ES-I3 (cell line): ENCODE results near the gene ZNF423.

Source experiments
- H3K36me3 ChIP-seq: 2 replicates; pipeline ENCODE4 v1.6.1; 2013; ENCODE audit warnings: mild to moderate bottlenecking, low read length, control low read depth, moderate library complexity; ENCODE audit not compliant: insufficient read depth
- H3K4me1 ChIP-seq: 2 replicates; pipeline ENCODE4 v1.6.1; 2013; ENCODE audit warnings: mild to moderate bottlenecking, control low read depth, low read length; ENCODE audit not compliant: insufficient read depth
- H3K9ac ChIP-seq: 2 replicates; pipeline ENCODE4 v1.6.1; 2013; ENCODE audit warnings: low read depth, mild to moderate bottlenecking, low read length, moderate library complexity
- H3K9me3 ChIP-seq: 2 replicates; pipeline ENCODE4 v1.6.1; 2013; ENCODE audit warnings: mild to moderate bottlenecking, low read length, moderate library complexity; ENCODE audit not compliant: control insufficient read depth, insufficient read depth

Gene ZNF423

GRCh38 chr16:49855822-49856671 is at the start of gene ZNF423:
TSS of gene ZNF423 (minus strand) at chr16:49856112. CDS start at chr16:49855774, 338 bp downstream.
- Histone ChIP-seq H3K9me3 (no peaks in the 10 kb centered on the region), H3K9ac (peak within 1 kb of the TSS; percentile 77), H3K36me3 (0 out of 2 replicates have a peak, but pooled peaks cover 3% of the 10 kb centered on the region), H3K4me1 (peaks cover 25% of the 10 kb centered on the region)

GRCh38 chr16:49904348-49905062 is 48.6 kb upstream of the ZNF423 start:
- Histone ChIP-seq H3K9me3 (no peaks in the 10 kb centered on the region), H3K4me1 (no peaks in the 10 kb centered on the region), H3K9ac (no peak overlapping the region), H3K36me3 (no peaks in the 10 kb centered on the region)

GRCh38 chr16:49902908-49903307 is 47.0 kb upstream of the ZNF423 start:
- Histone ChIP-seq H3K36me3 (no peaks in the 10 kb centered on the region), H3K9ac (no peak overlapping the region)

GRCh38 chr16:49901711-49902110 is 45.8 kb upstream of the ZNF423 start:
- Histone ChIP-seq H3K9ac (no peak overlapping the region), H3K4me1 (no peaks in the 10 kb centered on the region), H3K36me3 (no peaks in the 10 kb centered on the region), H3K9me3 (no peaks in the 10 kb centered on the region)

More at GRCh38 chr16:49902908-49903307, 47.0 kb upstream of the ZNF423 start:
- Histone ChIP-seq H3K9me3 (no peaks in the 10 kb centered on the region), H3K4me1 (no peaks in the 10 kb centered on the region)

- H3K36me3 ChIP-seq = no peaks in the 10 kb centered on the region
- H3K9me3 ChIP-seq = no peaks in the 10 kb centered on the region
- H3K4me1 ChIP-seq = no peaks in the 10 kb centered on the region
- no peak overlapping the region for H3K9ac ChIP-seq
These were observed 45.0 kb upstream of the ZNF423 start for GRCh38 chr16:49900875-49901274.

- Histone ChIP-seq H3K36me3 (no peaks in the 10 kb centered on the region), H3K9me3 (no peaks in the 10 kb centered on the region), H3K9ac (no peak overlapping the region), H3K4me1 (no peaks in the 10 kb centered on the region)
These were observed 44.2 kb upstream of the ZNF423 start for GRCh38 chr16:49899991-49900695.

- H3K9ac ChIP-seq = no peak overlapping the region
- no peaks in the 10 kb centered on the region for H3K36me3 ChIP-seq
- H3K9me3 ChIP-seq = no peaks in the 10 kb centered on the region
- H3K4me1 ChIP-seq = no peaks in the 10 kb centered on the region
These were observed 40.6 kb upstream of the ZNF423 start for GRCh38 chr16:49896447-49896964.

- H3K9me3 ChIP-seq = no peaks in the 10 kb centered on the region
- H3K9ac ChIP-seq = no peak overlapping the region
- no peaks in the 10 kb centered on the region for H3K36me3 ChIP-seq
- no peaks in the 10 kb centered on the region; the same call in 1 of the 2 replicates for H3K4me1 ChIP-seq
These were observed 35.0 kb upstream of the ZNF423 start for GRCh38 chr16:49890876-49891275.

GRCh38 chr16:49889725-49890397 is 33.9 kb upstream of the ZNF423 start:
- Histone ChIP-seq H3K36me3 (no peaks in the 10 kb centered on the region), H3K9ac (no peak overlapping the region), H3K4me1 (no peaks in the 10 kb centered on the region; the same call in 1 of the 2 replicates), H3K9me3 (no peaks in the 10 kb centered on the region)

GRCh38 chr16:49886554-49887094 is 30.7 kb upstream of the ZNF423 start:
- H3K4me1 ChIP-seq = no peaks in the 10 kb centered on the region; the same call in 1 of the 2 replicates
- no peak overlapping the region for H3K9ac ChIP-seq
- no peaks in the 10 kb centered on the region for H3K9me3 ChIP-seq
- no peaks in the 10 kb centered on the region for H3K36me3 ChIP-seq

- Histone ChIP-seq H3K4me1 (no peaks in the 10 kb centered on the region), H3K36me3 (no peaks in the 10 kb centered on the region), H3K9me3 (no peaks in the 10 kb centered on the region), H3K9ac (no peak overlapping the region)
These were observed 28.4 kb upstream of the ZNF423 start for GRCh38 chr16:49884033-49885015.

GRCh38 chr16:49883076-49884014 is 27.4 kb upstream of the ZNF423 start:
- Histone ChIP-seq H3K36me3 (no peaks in the 10 kb centered on the region), H3K9me3 (no peaks in the 10 kb centered on the region), H3K9ac (no peak overlapping the region), H3K4me1 (no peaks in the 10 kb centered on the region)
